GM18498 (cell line): Measurements from ENCODE around the gene CLRN2.

ENCODE experiments used
- ATAC-seq: cut with Tn5 transposase; IDR thresholded peaks from one replicate; pipeline ENCODE4 v1.9.1; 2021; ENCODE audit warnings: mild to moderate bottlenecking, moderate library complexity; ENCODE audit not compliant: unreplicated experiment

Gene CLRN2

GRCh38 chr4:17514865-17515264 lies at the start of gene CLRN2:
CLRN2 (plus strand) TSS chr4:17515165; CDS start chr4:17515267, 102 bp downstream.
- no peak for ATAC-seq

- ATAC-seq = no peak
Measured at GRCh38 chr4:17468619-17469221, 46.2 kb upstream of the CLRN2 start.

GRCh38 chr4:17469931-17470674 lies 44.9 kb upstream of the CLRN2 start:
- no peak for ATAC-seq

- ATAC-seq = no peak
Measured at GRCh38 chr4:17475481-17475880, 39.5 kb upstream of the CLRN2 start.

GRCh38 chr4:17476853-17477252 lies 38.1 kb upstream of the CLRN2 start:
- no peak for ATAC-seq

GRCh38 chr4:17477774-17478472 lies 37.0 kb upstream of the CLRN2 start:
- ATAC-seq = no peak

- no peak for ATAC-seq
Measured at GRCh38 chr4:17480210-17480927, 34.6 kb upstream of the CLRN2 start.

- no peak for ATAC-seq
Measured at GRCh38 chr4:17480955-17481354, 34.0 kb upstream of the CLRN2 start.

- ATAC-seq = no peak
Measured at GRCh38 chr4:17482716-17483115, 32.2 kb upstream of the CLRN2 start.

GRCh38 chr4:17489123-17489522 lies 25.8 kb upstream of the CLRN2 start:
- ATAC-seq = no peak

GRCh38 chr4:17489721-17490120 lies 25.2 kb upstream of the CLRN2 start:
- ATAC-seq = no peak

GRCh38 chr4:17490575-17491059 lies 24.3 kb upstream of the CLRN2 start:
- no peak for ATAC-seq

GRCh38 chr4:17491196-17491595 lies 23.8 kb upstream of the CLRN2 start:
- no peak for ATAC-seq

GRCh38 chr4:17492058-17492741 lies 22.8 kb upstream of the CLRN2 start:
- ATAC-seq = no peak

GRCh38 chr4:17492876-17493275 lies 22.1 kb upstream of the CLRN2 start:
- no peak for ATAC-seq

GRCh38 chr4:17493619-17494018 lies 21.3 kb upstream of the CLRN2 start:
- no peak for ATAC-seq

- ATAC-seq = no peak
Measured at GRCh38 chr4:17494258-17495190, 20.4 kb upstream of the CLRN2 start.

- ATAC-seq = no peak
Measured at GRCh38 chr4:17497890-17498523, 17.0 kb upstream of the CLRN2 start.

- ATAC-seq = no peak
Measured at GRCh38 chr4:17500574-17500973, 14.4 kb upstream of the CLRN2 start.
